Fibroblast of peridontal ligament (primary cell): ENCODE data around the gene ZNF222.

Experiments
- DNase-seq: peaks from one replicate; pipeline ENCODE4 v3.0.0-alpha.2; 2010; ENCODE audit errors: extremely low read depth

The ZNF222 gene

GRCh38 chr19:44025217-44025936, at the start of gene ZNF222:
Gene ZNF222 (plus strand): TSS chr19:44025379. CDS start chr19:44025437, 58 bp downstream.
- peak; percentile 93 for DNase-seq

GRCh38 chr19:43976732-43977131, 48.4 kb upstream of the ZNF222 start:
- no peak for DNase-seq

- DNase-seq = no peak
Observed at GRCh38 chr19:43983544-43983911, 41.7 kb upstream of the ZNF222 start.

- peak; percentile 97 for DNase-seq
Observed at GRCh38 chr19:43983912-43984686, 41.1 kb upstream of the ZNF222 start, which contains the start of gene ZNF155. Gene ZNF155 (plus strand): TSS chr19:43984188. CDS start chr19:43988544, 4,356 bp downstream.

GRCh38 chr19:43984687-43985000, 40.5 kb upstream of the ZNF222 start:
- DNase-seq = no peak

DNA sequence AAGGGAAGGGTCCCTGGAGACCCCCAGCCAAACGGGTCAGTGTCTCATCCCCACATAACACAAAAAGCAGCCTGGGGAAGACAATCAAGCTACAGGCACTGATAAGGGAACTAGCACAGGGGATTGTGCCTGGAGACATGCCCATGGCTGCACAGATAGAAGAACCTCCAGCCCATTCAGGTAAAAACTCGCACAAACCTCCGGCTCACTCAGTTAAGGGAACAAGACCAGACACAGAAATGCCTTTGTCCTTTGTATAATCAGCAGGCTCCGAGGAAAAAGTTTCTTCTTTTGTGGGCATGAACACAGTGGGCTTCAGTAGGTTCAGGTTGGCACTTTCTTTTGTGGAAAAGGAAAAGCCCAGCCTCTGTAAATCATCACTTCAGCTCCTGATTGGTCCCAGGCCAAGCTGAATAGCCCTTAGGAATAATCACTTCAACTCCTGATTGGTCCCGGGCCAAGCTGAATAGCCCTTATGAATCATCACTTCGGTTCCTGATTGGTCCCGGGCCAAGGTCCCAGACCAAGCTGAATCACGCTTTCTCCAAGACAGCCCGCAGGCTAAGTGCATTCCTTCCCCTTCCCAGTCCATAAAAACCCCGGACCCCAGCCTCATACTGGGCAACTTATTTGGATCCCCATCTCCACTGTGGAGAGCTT, 27.4 kb upstream of the ZNF222 start:
- DNase-seq = peak; percentile 18

DNA sequence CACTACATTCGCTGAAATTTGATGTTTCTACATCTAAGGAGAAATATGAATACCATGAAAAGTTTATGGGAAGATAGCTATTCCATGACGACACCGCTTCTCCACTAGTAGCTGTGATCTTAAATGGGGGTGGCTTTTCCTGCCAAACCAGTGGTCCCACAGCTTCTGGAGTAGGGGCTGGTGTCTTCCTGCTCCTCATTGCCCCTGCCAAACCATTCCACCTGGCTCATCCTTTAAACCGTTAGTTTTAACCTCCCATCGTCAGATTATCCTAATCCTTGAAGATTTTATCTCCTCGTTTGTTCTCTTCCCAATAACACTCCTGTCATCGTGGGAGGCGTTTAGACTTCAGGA, 23.0 kb upstream of the ZNF222 start:
- peak; percentile 20 for DNase-seq

DNA sequence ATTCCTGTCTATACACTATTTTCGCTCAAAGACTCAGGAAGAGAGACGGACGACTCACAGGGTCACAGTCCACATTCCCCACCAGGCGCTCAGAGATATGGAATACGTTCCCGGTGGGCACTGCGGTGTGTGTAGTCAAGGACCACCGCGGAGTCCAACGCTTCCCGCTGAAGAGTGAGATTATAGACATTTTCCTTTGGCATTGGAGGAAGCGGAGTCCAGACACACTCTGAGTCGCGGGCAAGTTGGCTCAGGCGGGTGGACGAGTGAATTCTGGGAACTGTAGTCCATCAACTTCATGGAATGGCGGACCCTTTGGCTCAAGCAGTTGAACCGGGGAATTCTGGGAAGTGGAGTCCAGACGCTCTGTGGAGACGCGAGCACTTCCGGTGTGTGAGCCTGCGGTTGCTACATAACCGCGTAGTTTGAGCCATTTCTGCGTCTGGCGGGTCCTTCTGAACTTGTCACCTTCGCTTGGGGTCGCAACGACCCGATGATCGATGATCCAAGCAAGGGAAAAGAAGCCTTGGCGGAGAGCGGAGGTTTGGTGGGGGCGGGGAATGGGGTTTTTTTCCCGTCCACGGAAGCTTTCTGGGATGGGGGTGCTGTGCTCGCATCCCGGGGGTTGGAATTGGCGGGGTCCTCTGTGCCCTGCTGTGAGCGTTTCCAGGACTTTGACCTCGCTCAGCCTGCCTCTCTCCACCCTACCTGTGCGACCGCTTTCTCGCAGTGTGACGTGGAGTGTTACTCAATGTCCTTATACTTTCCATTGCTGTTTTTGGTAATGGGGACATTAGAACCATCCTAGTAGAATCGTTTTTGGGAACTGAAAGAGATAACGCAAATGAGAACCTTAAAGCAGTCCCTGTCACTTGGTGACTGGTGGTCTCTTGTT, 22.4 kb upstream of the ZNF222 start, which contains the start of gene ZNF230:
TSS of gene ZNF230 (plus strand) at position 392 of the 895 bp plus-strand sequence. CDS start 4,122 bp downstream, outside the sequence.
- DNase-seq = peak; percentile 96

DNA sequence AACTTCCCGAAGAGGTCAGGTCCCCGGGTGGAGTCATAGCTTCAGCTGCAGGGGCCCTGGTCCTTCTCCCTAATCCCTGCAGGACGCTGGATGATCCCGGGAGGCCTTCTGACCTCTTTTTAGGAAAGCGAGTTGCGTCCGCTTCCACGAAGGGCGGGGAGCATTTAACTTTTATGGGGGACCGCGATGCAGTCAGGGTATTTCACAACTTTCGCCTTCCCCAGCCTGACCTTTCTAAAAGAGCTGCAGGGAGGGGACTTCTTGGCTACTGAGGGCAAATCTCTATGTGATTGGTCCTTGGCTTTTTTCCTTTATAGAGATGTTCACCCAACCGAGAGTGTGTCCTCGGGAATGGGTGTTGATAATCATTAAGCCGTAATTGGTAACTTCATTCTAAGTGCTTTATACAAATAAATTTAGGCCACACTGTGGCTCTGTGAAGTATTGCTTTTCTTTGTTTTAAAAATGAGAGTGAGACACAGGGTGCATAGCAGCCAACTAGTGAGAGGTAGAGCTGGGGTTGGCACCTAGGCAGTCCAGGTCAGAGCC, 21.6 kb upstream of the ZNF222 start:
- peak; percentile 8 for DNase-seq

- peak; percentile 49 for DNase-seq
Observed at GRCh38 chr19:44005973-44006372, 19.2 kb upstream of the ZNF222 start.

DNA sequence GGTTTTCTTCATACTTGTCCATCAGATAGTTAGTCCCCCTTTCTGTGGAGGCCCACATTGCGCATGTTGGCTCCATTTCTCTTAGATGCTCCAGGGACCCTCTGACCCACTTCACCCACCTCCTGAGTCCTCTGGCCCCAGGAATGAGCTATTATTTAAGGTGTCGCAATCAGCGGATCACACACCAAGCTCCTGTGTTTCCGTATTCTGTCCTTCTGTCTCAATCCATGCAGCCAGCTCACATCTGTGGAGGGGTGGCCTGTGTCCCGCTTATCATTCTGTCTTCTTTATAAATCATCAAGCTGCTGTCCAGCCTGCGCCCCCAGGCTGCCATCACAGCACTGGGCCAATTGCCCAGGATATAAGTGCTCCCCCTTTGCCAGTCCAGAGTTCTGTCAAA, 17.7 kb upstream of the ZNF222 start:
- DNase-seq = no peak

- no peak for DNase-seq
Observed at GRCh38 chr19:44010468-44010867, 14.7 kb upstream of the ZNF222 start.

- DNase-seq = no peak
Observed at GRCh38 chr19:44019498-44019897, 5.7 kb upstream of the ZNF222 start.

DNA sequence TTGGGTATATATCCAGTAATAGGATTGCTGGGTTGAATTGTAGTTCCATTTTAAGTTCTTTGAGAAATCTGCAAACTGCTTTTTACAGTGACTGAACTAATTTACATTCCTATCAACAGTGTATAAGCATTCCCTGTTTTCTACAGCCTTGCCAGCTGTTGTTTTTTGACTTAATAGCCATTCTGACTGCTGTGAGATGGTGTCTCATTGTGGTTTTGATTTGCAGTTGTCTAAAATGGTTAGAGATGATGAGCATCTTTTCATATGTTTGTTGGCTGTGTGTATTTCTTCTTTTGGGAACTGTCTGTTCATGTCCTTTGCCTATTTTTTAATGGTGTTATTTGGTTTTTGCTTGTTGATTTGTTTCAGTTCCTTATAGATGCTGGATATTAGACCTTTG, 4.0 kb upstream of the ZNF222 start:
- no peak for DNase-seq

DNA sequence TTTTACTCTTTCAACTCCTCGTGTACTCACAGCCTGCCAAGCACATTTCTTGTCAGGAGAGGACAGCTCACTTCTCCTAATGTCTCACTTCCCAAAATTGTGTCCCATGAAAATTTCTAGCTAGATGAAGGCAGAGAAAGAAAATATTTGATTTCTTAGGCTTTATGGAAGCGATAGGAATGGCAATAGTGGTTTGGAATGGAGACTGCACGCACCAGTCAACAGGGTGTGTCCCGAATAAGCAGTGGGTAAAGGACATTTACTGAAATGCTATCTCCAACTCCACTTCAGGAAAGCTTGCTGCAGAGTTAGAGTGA, 321 bp upstream of the ZNF222 start:
- no peak for DNase-seq

GRCh38 chr19:44026622-44027021, 1.4 kb downstream of the ZNF222 start:
- DNase-seq = no peak

DNA sequence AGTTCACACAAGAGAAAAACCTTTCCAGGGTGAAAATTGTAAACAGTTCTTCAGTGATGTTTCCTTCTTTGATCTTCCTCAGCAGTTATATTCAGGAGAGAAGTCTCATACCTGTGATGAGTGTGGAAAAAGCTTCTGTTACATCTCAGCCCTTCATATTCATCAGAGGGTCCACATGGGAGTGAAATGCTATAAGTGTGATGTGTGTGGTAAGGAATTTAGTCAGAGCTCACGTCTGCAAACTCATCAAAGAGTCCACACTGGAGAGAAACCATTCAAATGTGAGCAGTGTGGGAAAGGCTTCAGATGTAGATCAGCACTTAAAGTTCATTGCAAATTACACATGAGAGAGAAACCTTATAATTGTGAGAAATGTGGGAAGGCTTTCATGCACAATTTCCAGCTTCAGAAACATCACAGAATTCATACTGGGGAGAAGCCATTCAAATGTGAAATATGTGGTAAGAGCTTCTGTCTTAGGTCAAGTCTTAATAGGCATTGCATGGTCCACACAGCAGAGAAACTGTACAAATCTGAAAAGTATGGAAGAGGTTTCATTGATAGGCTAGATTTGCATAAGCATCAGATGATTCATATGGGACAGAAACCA, 6.9 kb downstream of the ZNF222 start:
- DNase-seq = no peak

- no peak for DNase-seq
Observed at GRCh38 chr19:44042147-44042546, 17.0 kb downstream of the ZNF222 start.

- DNase-seq = no peak
Observed at GRCh38 chr19:44050740-44051649, 25.8 kb downstream of the ZNF222 start.
